Measurements from ENCODE around the gene NXNL2. TPM values are rescaled to one million over a fixed set of nuclear protein-coding genes. Genes with fewer than 3 reads are reported as not detected.

NXNL2 gene
- total RNA-seq, 1 donor from 2014 or later, result 0.32 TPM

- H3K36me3 Mint-ChIP-seq (ENCODE audit: unreplicated experiment), result no peaks in the 10 kb centered on the region
- H3K9me3 Mint-ChIP-seq (ENCODE audit: unreplicated experiment), result no peaks in the 10 kb centered on the region
- no peak for TF ChIP-seq CTCF (IDR thresholded peaks at IDR 0.05)
- H3K27me3 Mint-ChIP-seq (ENCODE audit: unreplicated experiment), result peaks cover 15% of the 10 kb centered on the region
- H3K4me1 Mint-ChIP-seq (ENCODE audit: unreplicated experiment), result no peaks in the 10 kb centered on the region
- no peak overlapping the region for H3K4me3 Mint-ChIP-seq (ENCODE audit: unreplicated experiment)
- no peak overlapping the region for H3K27ac Mint-ChIP-seq (ENCODE audit: unreplicated experiment)
- DNase-seq (ENCODE audit: extremely low spot score, unreplicated experiment), result no peak
Observed at GRCh38 chr9:88567870-88568269, 32.9 kb downstream of the NXNL2 start.

- Mint-ChIP-seq H3K4me1 (ENCODE audit: unreplicated experiment) (no peaks in the 10 kb centered on the region), H3K27me3 (ENCODE audit: unreplicated experiment) (peaks cover 7% of the 10 kb centered on the region), H3K4me3 (ENCODE audit: unreplicated experiment) (no peak overlapping the region), H3K9me3 (ENCODE audit: unreplicated experiment) (no peaks in the 10 kb centered on the region), H3K36me3 (ENCODE audit: unreplicated experiment) (no peaks in the 10 kb centered on the region), H3K27ac (ENCODE audit: unreplicated experiment) (no peak overlapping the region)
- DNase-seq (ENCODE audit: extremely low spot score, unreplicated experiment), result no peak
- TF ChIP-seq CTCF (IDR thresholded peaks at IDR 0.05), result no peak
Observed at GRCh38 chr9:88571419-88571818, 36.4 kb downstream of the NXNL2 start.

- DNase-seq (ENCODE audit: extremely low spot score, unreplicated experiment), result no peak
- Mint-ChIP-seq H3K4me3 (ENCODE audit: unreplicated experiment) (no peak overlapping the region), H3K9me3 (ENCODE audit: unreplicated experiment) (no peaks in the 10 kb centered on the region), H3K4me1 (ENCODE audit: unreplicated experiment) (no peaks in the 10 kb centered on the region), H3K36me3 (ENCODE audit: unreplicated experiment) (no peaks in the 10 kb centered on the region), H3K27ac (ENCODE audit: unreplicated experiment) (no peak overlapping the region), H3K27me3 (ENCODE audit: unreplicated experiment) (peaks cover 2% of the 10 kb centered on the region)
- no peak for TF ChIP-seq CTCF (IDR thresholded peaks at IDR 0.05)
Observed at GRCh38 chr9:88572684-88573083, 37.7 kb downstream of the NXNL2 start.

GRCh38 chr9:88574953-88575352, 40.0 kb downstream of the NXNL2 start:
- no peak for DNase-seq (ENCODE audit: extremely low spot score, unreplicated experiment)

More at GRCh38 chr9:88574953-88575352, 40.0 kb downstream of the NXNL2 start:
- H3K4me3 Mint-ChIP-seq (ENCODE audit: unreplicated experiment), result no peak overlapping the region
- TF ChIP-seq CTCF (IDR thresholded peaks at IDR 0.05), result no peak
- H3K27me3 Mint-ChIP-seq (ENCODE audit: unreplicated experiment), result no peaks in the 10 kb centered on the region
- H3K27ac Mint-ChIP-seq (ENCODE audit: unreplicated experiment), result no peak overlapping the region
- H3K9me3 Mint-ChIP-seq (ENCODE audit: unreplicated experiment), result no peaks in the 10 kb centered on the region
- peaks cover 12% of the 10 kb centered on the region for H3K4me1 Mint-ChIP-seq (ENCODE audit: unreplicated experiment)
- H3K36me3 Mint-ChIP-seq (ENCODE audit: unreplicated experiment), result no peaks in the 10 kb centered on the region
